ENCODE measurements around the gene IL16. TPM values are rescaled to one million over a fixed set of nuclear protein-coding genes. Genes with fewer than 3 reads are reported as not detected.

Gene IL16
- total and polyA plus RNA-seq, 4 donors = 1.9 to 6.9 (median 4.4) TPM

DNA sequence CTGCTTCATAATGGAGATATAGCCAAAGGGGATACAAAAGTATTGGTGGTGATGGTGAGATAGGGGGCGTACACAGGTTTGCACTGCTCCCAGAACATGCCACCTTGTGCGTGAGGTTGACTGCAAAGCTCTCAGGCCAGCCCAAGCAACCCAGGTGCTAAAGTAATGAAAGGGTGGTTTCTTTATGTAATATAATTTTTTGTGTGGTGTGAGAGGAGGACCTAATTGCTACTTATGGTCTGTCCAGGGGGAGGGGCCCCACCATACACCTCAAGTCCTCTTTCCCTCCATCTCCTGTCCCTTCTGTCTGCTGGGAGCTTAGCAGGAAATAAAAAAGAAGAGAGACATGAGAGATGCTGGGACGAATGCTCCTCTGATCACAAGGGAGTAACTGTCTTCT, 73.5 kb downstream of the IL16 start:
- no peak overlapping the region for H3K4me3 ChIP-seq (ENCODE audit: low read depth in 1 of 3, low read length in 3 of 3)
- WGBS = 90% methylated on average over 3 of the region's 3 CpGs
- no peaks in the 10 kb centered on the region for H3K27me3 ChIP-seq (ENCODE audit: control insufficient read depth in 4 of 4, insufficient read depth in 4 of 4, low read length in 3 of 4)
- no peak overlapping the region for H3K27ac ChIP-seq (ENCODE audit: low read depth in 1 of 2, low read length in 2 of 2)
- no peaks in the 10 kb centered on the region for H3K36me3 ChIP-seq (ENCODE audit: control insufficient read depth in 4 of 4, insufficient read depth in 3 of 4, low read depth in 1 of 4, low read length in 3 of 4)
- no peak for DNase-seq (ENCODE audit: low spot score)
- H3K9me3 ChIP-seq (ENCODE audit: control insufficient read depth in 4 of 4, low read length in 3 of 4) = no peaks in the 10 kb centered on the region
- H3K9ac ChIP-seq (ENCODE audit: low read depth in 1 of 2, low read length in 2 of 2) = no peak overlapping the region
- TF ChIP-seq HNF4A (conservative IDR thresholded peaks at IDR 0.05) = no peak
- no peak for TF ChIP-seq HNF4G (IDR thresholded peaks at IDR 0.05)
- TF ChIP-seq SP1 (IDR thresholded peaks at IDR 0.05) = no peak
- TF ChIP-seq, protein P1, sequence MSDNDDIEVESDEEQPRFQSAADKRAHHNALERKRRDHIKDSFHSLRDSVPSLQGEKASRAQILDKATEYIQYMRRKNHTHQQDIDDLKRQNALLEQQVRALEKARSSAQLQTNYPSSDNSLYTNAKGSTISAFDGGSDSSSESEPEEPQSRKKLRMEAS (IDR thresholded peaks at IDR 0.05) = no peak
- TF ChIP-seq FOXA1 (IDR thresholded peaks at IDR 0.05) = no peak
- TF ChIP-seq, protein P2, sequence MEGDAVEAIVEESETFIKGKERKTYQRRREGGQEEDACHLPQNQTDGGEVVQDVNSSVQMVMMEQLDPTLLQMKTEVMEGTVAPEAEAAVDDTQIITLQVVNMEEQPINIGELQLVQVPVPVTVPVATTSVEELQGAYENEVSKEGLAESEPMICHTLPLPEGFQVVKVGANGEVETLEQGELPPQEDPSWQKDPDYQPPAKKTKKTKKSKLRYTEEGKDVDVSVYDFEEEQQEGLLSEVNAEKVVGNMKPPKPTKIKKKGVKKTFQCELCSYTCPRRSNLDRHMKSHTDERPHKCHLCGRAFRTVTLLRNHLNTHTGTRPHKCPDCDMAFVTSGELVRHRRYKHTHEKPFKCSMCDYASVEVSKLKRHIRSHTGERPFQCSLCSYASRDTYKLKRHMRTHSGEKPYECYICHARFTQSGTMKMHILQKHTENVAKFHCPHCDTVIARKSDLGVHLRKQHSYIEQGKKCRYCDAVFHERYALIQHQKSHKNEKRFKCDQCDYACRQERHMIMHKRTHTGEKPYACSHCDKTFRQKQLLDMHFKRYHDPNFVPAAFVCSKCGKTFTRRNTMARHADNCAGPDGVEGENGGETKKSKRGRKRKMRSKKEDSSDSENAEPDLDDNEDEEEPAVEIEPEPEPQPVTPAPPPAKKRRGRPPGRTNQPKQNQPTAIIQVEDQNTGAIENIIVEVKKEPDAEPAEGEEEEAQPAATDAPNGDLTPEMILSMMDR (IDR thresholded peaks at IDR 0.05; ENCODE audit: low read depth, low read length, missing input control) = no peak
- TF ChIP-seq TAF1 (conservative IDR thresholded peaks at IDR 0.05) = no peak
- TF ChIP-seq NR2F2 (IDR thresholded peaks at IDR 0.05) = no peak
- TF ChIP-seq RAD21 (IDR thresholded peaks at IDR 0.05) = no peak
- TF ChIP-seq JUND (IDR thresholded peaks at IDR 0.05) = no peak
- no peak for TF ChIP-seq YY1 (IDR thresholded peaks at IDR 0.05)
- TF ChIP-seq, protein P3, sequence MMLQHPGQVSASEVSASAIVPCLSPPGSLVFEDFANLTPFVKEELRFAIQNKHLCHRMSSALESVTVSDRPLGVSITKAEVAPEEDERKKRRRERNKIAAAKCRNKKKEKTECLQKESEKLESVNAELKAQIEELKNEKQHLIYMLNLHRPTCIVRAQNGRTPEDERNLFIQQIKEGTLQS (IDR thresholded peaks at IDR 0.05) = no peak
- TF ChIP-seq, protein P4, sequence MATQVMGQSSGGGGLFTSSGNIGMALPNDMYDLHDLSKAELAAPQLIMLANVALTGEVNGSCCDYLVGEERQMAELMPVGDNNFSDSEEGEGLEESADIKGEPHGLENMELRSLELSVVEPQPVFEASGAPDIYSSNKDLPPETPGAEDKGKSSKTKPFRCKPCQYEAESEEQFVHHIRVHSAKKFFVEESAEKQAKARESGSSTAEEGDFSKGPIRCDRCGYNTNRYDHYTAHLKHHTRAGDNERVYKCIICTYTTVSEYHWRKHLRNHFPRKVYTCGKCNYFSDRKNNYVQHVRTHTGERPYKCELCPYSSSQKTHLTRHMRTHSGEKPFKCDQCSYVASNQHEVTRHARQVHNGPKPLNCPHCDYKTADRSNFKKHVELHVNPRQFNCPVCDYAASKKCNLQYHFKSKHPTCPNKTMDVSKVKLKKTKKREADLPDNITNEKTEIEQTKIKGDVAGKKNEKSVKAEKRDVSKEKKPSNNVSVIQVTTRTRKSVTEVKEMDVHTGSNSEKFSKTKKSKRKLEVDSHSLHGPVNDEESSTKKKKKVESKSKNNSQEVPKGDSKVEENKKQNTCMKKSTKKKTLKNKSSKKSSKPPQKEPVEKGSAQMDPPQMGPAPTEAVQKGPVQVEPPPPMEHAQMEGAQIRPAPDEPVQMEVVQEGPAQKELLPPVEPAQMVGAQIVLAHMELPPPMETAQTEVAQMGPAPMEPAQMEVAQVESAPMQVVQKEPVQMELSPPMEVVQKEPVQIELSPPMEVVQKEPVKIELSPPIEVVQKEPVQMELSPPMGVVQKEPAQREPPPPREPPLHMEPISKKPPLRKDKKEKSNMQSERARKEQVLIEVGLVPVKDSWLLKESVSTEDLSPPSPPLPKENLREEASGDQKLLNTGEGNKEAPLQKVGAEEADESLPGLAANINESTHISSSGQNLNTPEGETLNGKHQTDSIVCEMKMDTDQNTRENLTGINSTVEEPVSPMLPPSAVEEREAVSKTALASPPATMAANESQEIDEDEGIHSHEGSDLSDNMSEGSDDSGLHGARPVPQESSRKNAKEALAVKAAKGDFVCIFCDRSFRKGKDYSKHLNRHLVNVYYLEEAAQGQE (IDR thresholded peaks at IDR 0.05) = no peak
- TF ChIP-seq RXRA (IDR thresholded peaks at IDR 0.05) = no peak
- no peak for TF ChIP-seq FOXA2 (IDR thresholded peaks at IDR 0.05)
- peaks cover 10 to 48% (median 40%) of the 10 kb centered on the region in 4 donors for H3K4me1 ChIP-seq (ENCODE audit: control insufficient read depth in 4 of 4, insufficient read depth in 4 of 4, low read length in 3 of 4)

DNA sequence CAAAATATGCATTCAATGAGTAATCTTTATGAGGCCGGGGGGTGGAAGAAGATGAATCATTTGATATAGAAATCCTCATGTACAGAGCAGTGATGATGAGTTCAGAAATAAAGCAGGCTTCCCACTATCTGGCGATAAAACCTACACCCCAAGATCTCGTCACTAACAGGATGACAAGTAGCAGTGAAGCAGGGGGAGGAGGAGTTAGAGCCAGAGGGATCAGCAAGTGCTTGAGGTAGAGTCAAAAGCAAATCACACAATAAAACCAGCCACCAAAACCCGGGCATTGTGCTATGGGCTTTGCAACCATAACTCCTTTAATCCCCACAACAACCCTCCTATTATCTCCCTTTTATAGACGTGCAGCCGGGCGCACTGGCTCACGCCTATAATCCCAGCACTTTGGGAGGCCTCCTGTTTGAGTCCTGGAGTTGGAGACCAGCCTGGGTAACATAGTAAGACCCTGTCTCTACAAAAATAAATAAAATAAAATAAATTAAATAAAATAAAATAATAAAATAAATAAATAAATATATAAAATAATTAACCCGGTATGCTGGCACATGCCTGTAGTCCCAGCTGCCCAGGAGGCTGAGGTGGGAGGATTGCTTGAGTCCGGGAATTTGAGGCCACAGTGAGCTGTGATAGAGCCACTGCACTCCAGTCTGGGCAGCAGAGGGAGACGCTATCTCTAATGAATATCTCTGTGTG, 74.3 kb downstream of the IL16 start:
- H3K9me3 ChIP-seq (ENCODE audit: control insufficient read depth in 4 of 4, low read length in 3 of 4) = no peaks in the 10 kb centered on the region
- no peaks in the 10 kb centered on the region for H3K36me3 ChIP-seq (ENCODE audit: control insufficient read depth in 4 of 4, insufficient read depth in 3 of 4, low read depth in 1 of 4, low read length in 3 of 4)
- H3K4me3 ChIP-seq (ENCODE audit: low read depth in 1 of 3, low read length in 3 of 3) = no peak overlapping the region
- H3K27me3 ChIP-seq (ENCODE audit: control insufficient read depth in 4 of 4, insufficient read depth in 4 of 4, low read length in 3 of 4) = no peaks in the 10 kb centered on the region
- 96% methylated on average over 11 of the region's 11 CpGs for WGBS
- no peak for TF ChIP-seq NR2F2 (IDR thresholded peaks at IDR 0.05)
- no peak for TF ChIP-seq SP1 (IDR thresholded peaks at IDR 0.05)
- TF ChIP-seq, protein P3 (IDR thresholded peaks at IDR 0.05) = no peak
- DNase-seq (ENCODE audit: low spot score) = no peak
- H3K27ac ChIP-seq (ENCODE audit: low read depth in 1 of 2, low read length in 2 of 2) = no peak overlapping the region
- H3K9ac ChIP-seq (ENCODE audit: low read depth in 1 of 2, low read length in 2 of 2) = no peak overlapping the region
- H3K4me1 ChIP-seq (ENCODE audit: control insufficient read depth in 4 of 4, insufficient read depth in 4 of 4, low read length in 3 of 4) = peaks cover 10 to 48% (median 39%) of the 10 kb centered on the region in 4 donors

All from liver (tissue), 9 donors.